Nephron progenitor cell (in vitro differentiated cells): Measurements from ENCODE around the gene PTPRD.

Experiments
- DNase-seq: peaks from one replicate; pipeline ENCODE4 v3.0.0; 2021
- H3K27ac Mint-ChIP-seq: 2 replicates; pipeline ENCODE4 v1.8.0; 2021; ENCODE audit warnings: mild to moderate bottlenecking, moderate library complexity, mixed read lengths
- H3K27me3 Mint-ChIP-seq: 2 replicates; pipeline ENCODE4 v1.8.0; 2021; ENCODE audit warnings: mild to moderate bottlenecking, low read depth, mixed read lengths; ENCODE audit not compliant: poor library complexity
- H3K36me3 Mint-ChIP-seq: 2 replicates; pipeline ENCODE4 v1.8.0; 2021; ENCODE audit warnings: low read depth, mixed read lengths
- H3K4me1 Mint-ChIP-seq: 2 replicates; pipeline ENCODE4 v1.8.0; 2021; ENCODE audit warnings: mixed read lengths
- H3K4me3 Mint-ChIP-seq: 2 replicates; pipeline ENCODE4 v1.8.0; 2021; ENCODE audit warnings: mild to moderate bottlenecking, moderate library complexity, mixed read lengths
- H3K9me3 Mint-ChIP-seq: 2 replicates; pipeline ENCODE4 v1.8.0; 2021; ENCODE audit warnings: mild to moderate bottlenecking, moderate library complexity, mixed read lengths
- TF ChIP-seq, protein P1 (sequence below): fragments of 200-600 bp; sonication (generic); IDR thresholded peaks from 2 replicates; pipeline ENCODE4 v1.5.0; 2021; ENCODE audit warnings: antibody characterized with exemption

PTPRD gene

DNA sequence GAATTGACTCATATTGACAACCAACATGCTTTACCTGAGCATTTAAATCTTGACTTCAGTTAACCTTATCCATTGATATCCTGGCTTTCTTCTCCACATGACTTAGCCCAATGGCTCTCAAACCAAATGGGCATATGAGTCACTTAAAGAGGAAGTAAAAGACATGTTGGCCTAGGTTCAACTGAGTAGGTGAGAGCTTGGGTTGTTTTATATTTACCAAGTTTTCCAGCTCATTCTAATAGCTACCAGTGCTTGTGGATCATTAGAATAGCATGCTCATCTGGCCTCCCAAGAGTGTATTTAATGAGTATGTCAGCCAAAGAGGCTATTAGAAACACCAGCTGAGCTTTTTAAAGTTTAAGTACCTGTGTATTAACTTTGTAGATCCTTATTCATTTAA, 1049.0 kb downstream of the PTPRD start:
- DNase-seq, result no peak
- Mint-ChIP-seq H3K4me3 (no peak overlapping the region), H3K4me1 (no peaks in the 10 kb centered on the region), H3K36me3 (no peaks in the 10 kb centered on the region), H3K9me3 (no peaks in the 10 kb centered on the region), H3K27ac (no peak overlapping the region), H3K27me3 (peaks cover 5% of the 10 kb centered on the region)
- TF ChIP-seq, protein P1, sequence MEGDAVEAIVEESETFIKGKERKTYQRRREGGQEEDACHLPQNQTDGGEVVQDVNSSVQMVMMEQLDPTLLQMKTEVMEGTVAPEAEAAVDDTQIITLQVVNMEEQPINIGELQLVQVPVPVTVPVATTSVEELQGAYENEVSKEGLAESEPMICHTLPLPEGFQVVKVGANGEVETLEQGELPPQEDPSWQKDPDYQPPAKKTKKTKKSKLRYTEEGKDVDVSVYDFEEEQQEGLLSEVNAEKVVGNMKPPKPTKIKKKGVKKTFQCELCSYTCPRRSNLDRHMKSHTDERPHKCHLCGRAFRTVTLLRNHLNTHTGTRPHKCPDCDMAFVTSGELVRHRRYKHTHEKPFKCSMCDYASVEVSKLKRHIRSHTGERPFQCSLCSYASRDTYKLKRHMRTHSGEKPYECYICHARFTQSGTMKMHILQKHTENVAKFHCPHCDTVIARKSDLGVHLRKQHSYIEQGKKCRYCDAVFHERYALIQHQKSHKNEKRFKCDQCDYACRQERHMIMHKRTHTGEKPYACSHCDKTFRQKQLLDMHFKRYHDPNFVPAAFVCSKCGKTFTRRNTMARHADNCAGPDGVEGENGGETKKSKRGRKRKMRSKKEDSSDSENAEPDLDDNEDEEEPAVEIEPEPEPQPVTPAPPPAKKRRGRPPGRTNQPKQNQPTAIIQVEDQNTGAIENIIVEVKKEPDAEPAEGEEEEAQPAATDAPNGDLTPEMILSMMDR, result no peak

- TF ChIP-seq, protein P1, result no peak
- no peaks in the 10 kb centered on the region for H3K4me1 Mint-ChIP-seq
- no peak for DNase-seq
- no peak overlapping the region for H3K27ac Mint-ChIP-seq
- no peaks in the 10 kb centered on the region for H3K9me3 Mint-ChIP-seq
- H3K36me3 Mint-ChIP-seq, result no peaks in the 10 kb centered on the region
- no peak overlapping the region for H3K4me3 Mint-ChIP-seq
- peaks cover 6% of the 10 kb centered on the region for H3K27me3 Mint-ChIP-seq
These were observed 1052.3 kb downstream of the PTPRD start for GRCh38 chr9:9560382-9561035.

- H3K27ac Mint-ChIP-seq, result no peak overlapping the region
- peaks cover 6% of the 10 kb centered on the region for H3K27me3 Mint-ChIP-seq
- no peak for DNase-seq
- H3K36me3 Mint-ChIP-seq, result no peaks in the 10 kb centered on the region
- no peaks in the 10 kb centered on the region for H3K4me1 Mint-ChIP-seq
- H3K4me3 Mint-ChIP-seq, result no peak overlapping the region
- TF ChIP-seq, protein P1, result no peak
- H3K9me3 Mint-ChIP-seq, result no peaks in the 10 kb centered on the region
These were observed 1053.9 kb downstream of the PTPRD start for GRCh38 chr9:9558907-9559306.

DNA sequence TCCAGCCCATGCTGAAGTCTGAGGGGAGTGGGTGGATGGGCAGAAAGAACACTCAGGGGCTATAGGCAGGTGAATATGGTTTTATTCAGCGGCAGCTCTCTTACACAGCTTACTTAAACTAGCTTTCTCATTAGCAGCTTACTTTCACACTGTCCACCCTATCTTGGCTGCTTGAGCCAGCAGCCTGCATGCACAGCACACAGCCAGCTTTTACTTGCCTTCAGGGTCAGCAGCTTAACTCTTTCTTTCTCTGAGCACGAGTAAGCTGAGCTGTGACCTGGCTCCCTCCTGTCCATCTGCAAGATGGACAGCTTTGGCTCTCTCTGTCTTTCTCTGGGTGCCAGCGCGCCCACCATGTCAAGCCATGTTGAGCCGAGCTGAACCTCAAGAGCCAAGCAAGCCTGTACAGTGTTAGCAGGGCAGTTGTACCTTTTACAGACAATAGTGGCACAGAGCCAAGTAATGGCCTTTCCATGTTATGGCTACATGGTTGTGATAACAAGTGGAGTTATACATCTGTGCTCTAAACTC, 1054.9 kb downstream of the PTPRD start:
- Mint-ChIP-seq H3K27me3 (peaks cover 6% of the 10 kb centered on the region), H3K27ac (no peak overlapping the region)
- DNase-seq, result no peak

GRCh38 chr9:9556865-9557803, 1055.7 kb downstream of the PTPRD start:
- H3K9me3 Mint-ChIP-seq, result no peaks in the 10 kb centered on the region
- DNase-seq, result no peak
- peaks cover 6% of the 10 kb centered on the region for H3K27me3 Mint-ChIP-seq
- TF ChIP-seq, protein P1, result no peak
- no peak overlapping the region for H3K27ac Mint-ChIP-seq
- no peaks in the 10 kb centered on the region for H3K4me1 Mint-ChIP-seq
- H3K4me3 Mint-ChIP-seq, result no peak overlapping the region
- no peaks in the 10 kb centered on the region for H3K36me3 Mint-ChIP-seq

More for the DNA sequence above, 1054.9 kb downstream of the PTPRD start:
- H3K4me1 Mint-ChIP-seq, result no peaks in the 10 kb centered on the region
- no peaks in the 10 kb centered on the region for H3K36me3 Mint-ChIP-seq
- H3K9me3 Mint-ChIP-seq, result no peaks in the 10 kb centered on the region
- TF ChIP-seq, protein P1, result no peak
- H3K4me3 Mint-ChIP-seq, result no peak overlapping the region
